ENCODE measurements around the gene SOS1.

GRCh38 chr2:39000552-39000951 lies 120.3 kb downstream of the SOS1 start:
- TF ChIP-seq CTCF (IDR thresholded peaks at IDR 0.05; ENCODE audit: low read depth, low read length, poor library complexity, severe bottlenecking) (no peak), EZH2phosphoT487 (IDR thresholded peaks at IDR 0.05; ENCODE audit: borderline replicate concordance, low read length) (no peak)
